Activated naive CD8-positive, alpha-beta T cell (primary cell): ENCODE measurements around the gene BEND4.

Experiments
- H3K27ac Mint-ChIP-seq: one replicate; pipeline ENCODE4 v1.8.0; 2021; ENCODE audit warnings: mixed read lengths
- H3K27me3 Mint-ChIP-seq: one replicate; pipeline ENCODE4 v1.8.0; 2021; ENCODE audit warnings: mixed read lengths
- H3K36me3 Mint-ChIP-seq: one replicate; pipeline ENCODE4 v1.8.0; 2021; ENCODE audit warnings: mixed read lengths
- H3K4me1 Mint-ChIP-seq: one replicate; pipeline ENCODE4 v1.8.0; 2021; ENCODE audit warnings: low read depth, mixed read lengths
- H3K4me3 Mint-ChIP-seq: one replicate; pipeline ENCODE4 v1.8.0; 2021; ENCODE audit warnings: mild to moderate bottlenecking, mixed read lengths
- H3K9me3 Mint-ChIP-seq: one replicate; pipeline ENCODE4 v1.8.0; 2021; ENCODE audit warnings: low read depth, mixed read lengths

The BEND4 gene

DNA sequence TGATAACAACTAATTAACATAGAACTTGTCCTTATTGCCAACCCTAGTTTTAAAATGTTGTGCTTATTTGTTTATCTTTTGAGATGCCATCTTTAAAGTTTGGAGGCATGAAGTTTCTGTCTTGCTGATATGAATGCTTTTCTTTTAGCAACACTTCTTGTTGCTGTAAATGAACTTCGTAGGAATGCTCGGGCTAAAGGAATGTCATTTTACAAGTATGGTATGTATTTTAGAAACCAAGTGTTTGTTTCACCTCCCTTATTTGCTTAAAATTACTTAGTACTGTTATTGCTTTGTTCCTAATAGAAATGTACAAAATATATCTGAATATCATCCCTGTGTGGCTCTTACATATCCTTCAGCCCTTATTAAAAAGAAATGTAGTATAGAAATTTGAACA, 86.1 kb downstream of the BEND4 start:
- Mint-ChIP-seq H3K27ac (no peak overlapping the region), H3K27me3 (no peaks in the 10 kb centered on the region), H3K36me3 (peaks cover 3% of the 10 kb centered on the region), H3K4me1 (no peaks in the 10 kb centered on the region), H3K4me3 (no peak overlapping the region), H3K9me3 (no peaks in the 10 kb centered on the region)
